Subcutaneous abdominal adipose tissue (tissue), 5 donors: ENCODE measurements around the gene CLSTN2.

Source experiments
- H3K27ac ChIP-seq: one replicate; pipeline ENCODE4 v1.7.0; 2013; ENCODE audit warnings: low read depth, mild to moderate bottlenecking, inconsistent platforms, low read length, moderate library complexity
- H3K27me3 ChIP-seq, 5 donors: one replicate each; pipeline ENCODE4 v1.7.0; 2013; ENCODE audit warnings: low read length in 5 of 5, inconsistent platforms in 1 of 5; ENCODE audit not compliant: control insufficient read depth in 5 of 5, insufficient read depth in 4 of 5
- H3K36me3 ChIP-seq, 5 donors: one replicate each; pipeline ENCODE4 v1.7.0; 2013; ENCODE audit warnings: low read length in 5 of 5; ENCODE audit not compliant: control insufficient read depth in 5 of 5, insufficient read depth in 5 of 5
- H3K4me1 ChIP-seq, 5 donors: one replicate each; pipeline ENCODE4 v1.7.0; 2013; ENCODE audit warnings: low read length in 5 of 5, mild to moderate bottlenecking in 3 of 5, moderate library complexity in 1 of 5; ENCODE audit not compliant: control insufficient read depth in 5 of 5, insufficient read depth in 5 of 5
- H3K4me3 ChIP-seq, 5 donors: one replicate each; pipeline ENCODE4 v1.7.0; 2013; ENCODE audit warnings: low read length in 5 of 5, low read depth in 1 of 5
- H3K9ac ChIP-seq, 5 donors: one replicate each; pipeline ENCODE4 v1.7.0; 2013; ENCODE audit warnings: low read length in 5 of 5, mild to moderate bottlenecking in 4 of 5, moderate library complexity in 3 of 5
- H3K9me3 ChIP-seq, 5 donors: one replicate each; pipeline ENCODE4 v1.7.0; 2013; ENCODE audit warnings: low read length in 5 of 5; ENCODE audit not compliant: control insufficient read depth in 5 of 5
- donor health status: healthy.
- donor health status: healthy.
- donor health status: healthy.
- donor health status: healthy.
- donor health status: healthy.

Gene CLSTN2

DNA sequence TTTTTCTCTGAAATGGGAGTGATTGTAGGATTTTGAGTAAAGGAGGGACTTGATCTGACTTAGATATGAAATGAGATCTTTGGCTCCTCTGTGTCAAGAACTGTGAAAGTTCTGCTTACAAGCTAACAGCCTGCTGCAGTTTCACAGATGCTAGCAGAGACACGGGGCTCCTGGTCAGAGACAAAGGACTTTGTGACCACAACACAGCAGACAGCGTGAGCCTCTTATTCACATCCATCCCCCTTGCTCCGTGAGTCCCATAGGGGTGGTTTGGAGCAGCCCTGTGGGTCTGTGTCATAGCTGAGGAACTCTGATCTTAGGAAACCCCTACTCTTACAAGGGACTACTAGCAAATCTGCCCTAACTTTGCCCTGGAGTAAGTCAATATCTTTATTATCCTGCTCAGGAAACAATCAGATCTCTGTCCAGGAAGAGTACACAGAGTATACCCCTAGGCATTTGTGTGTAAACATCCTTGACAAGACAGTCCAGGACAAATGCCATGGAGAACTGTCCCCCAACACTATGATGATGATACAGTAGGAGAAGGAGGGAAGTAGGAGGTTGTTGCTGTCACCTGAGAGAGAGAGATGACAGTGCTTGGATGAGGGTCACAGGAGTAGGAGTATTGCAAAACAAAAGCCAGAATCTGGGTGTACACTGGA is 80.0 kb downstream of the CLSTN2 start:
- Histone ChIP-seq H3K4me3 (no peak overlapping the region), H3K27me3 (no peaks in the 10 kb centered on the region), H3K27ac (no peak overlapping the region), H3K9ac (no peak overlapping the region), H3K36me3 (peaks cover 0 to 3% (median 0%) of the 10 kb centered on the region in 5 donors), H3K4me1 (peaks cover 0 to 13% (median 5%) of the 10 kb centered on the region in 5 donors), H3K9me3 (no peaks in the 10 kb centered on the region)

DNA sequence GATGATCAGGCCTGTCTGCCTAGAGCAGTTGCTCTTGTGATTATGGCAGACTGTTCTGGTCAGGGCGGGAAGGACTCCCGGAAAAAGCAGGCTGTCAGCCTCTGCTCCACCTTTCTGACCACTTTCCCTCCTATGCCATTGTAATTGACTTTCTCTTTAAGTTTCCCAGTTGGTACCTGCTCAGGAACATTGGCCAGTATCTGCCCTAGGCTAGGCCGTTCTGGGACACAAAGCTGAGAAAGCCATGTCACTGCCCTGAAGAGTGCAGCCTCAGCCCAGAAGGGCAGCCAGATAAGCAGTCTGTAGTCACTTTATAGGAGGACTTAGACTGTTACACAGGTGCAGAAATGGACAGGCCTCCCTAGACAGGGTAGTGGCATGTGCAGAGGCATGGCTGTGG is 80.8 kb downstream of the CLSTN2 start:
- H3K4me3 ChIP-seq: no peak overlapping the region
- no peak overlapping the region for H3K27ac ChIP-seq
- H3K4me1 ChIP-seq: peaks cover 0 to 13% (median 5%) of the 10 kb centered on the region in 5 donors
- no peaks in the 10 kb centered on the region for H3K9me3 ChIP-seq
- H3K27me3 ChIP-seq: no peaks in the 10 kb centered on the region
- peaks cover 0 to 3% (median 0%) of the 10 kb centered on the region in 5 donors for H3K36me3 ChIP-seq
- H3K9ac ChIP-seq: no peak overlapping the region

GRCh38 chr3:140018556-140018955 is 83.6 kb downstream of the CLSTN2 start:
- no peak overlapping the region for H3K9ac ChIP-seq
- no peak overlapping the region for H3K27ac ChIP-seq
- no peak overlapping the region for H3K4me3 ChIP-seq
- peaks cover 11 to 32% (median 23%) of the 10 kb centered on the region in 5 donors for H3K4me1 ChIP-seq
- H3K27me3 ChIP-seq: no peaks in the 10 kb centered on the region
- no peaks in the 10 kb centered on the region for H3K9me3 ChIP-seq
- no peaks in the 10 kb centered on the region for H3K36me3 ChIP-seq

DNA sequence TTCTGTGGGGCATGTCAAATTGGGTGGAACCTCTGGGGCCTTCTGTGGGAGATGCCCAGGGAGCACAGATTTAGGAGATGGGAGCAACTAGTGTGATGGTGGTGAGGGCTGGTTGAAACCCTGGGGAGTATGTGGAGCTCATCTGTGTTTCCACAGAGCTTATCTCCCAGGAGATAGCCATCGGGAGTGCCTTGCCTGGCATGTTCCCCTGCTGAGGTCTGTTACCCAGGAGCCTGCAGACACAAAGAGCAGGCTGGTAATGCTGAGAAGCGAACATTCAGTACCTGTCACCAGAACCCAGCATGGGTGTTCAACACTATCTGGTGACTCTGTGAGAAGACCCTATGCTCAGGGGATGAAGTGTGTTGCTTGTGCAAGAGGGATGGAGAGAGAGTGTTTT is 85.0 kb downstream of the CLSTN2 start:
- Histone ChIP-seq H3K27ac (no peak overlapping the region), H3K36me3 (no peaks in the 10 kb centered on the region), H3K9ac (no peak overlapping the region), H3K9me3 (no peaks in the 10 kb centered on the region), H3K4me1 (peaks cover 11 to 43% (median 31%) of the 10 kb centered on the region in 5 donors), H3K4me3 (no peak overlapping the region), H3K27me3 (no peaks in the 10 kb centered on the region)

- H3K27me3 ChIP-seq: no peaks in the 10 kb centered on the region
- no peaks in the 10 kb centered on the region for H3K36me3 ChIP-seq
- no peak overlapping the region for H3K4me3 ChIP-seq
- no peak overlapping the region for H3K9ac ChIP-seq
- H3K4me1 ChIP-seq: peaks cover 11 to 42% (median 31%) of the 10 kb centered on the region in 5 donors
- H3K9me3 ChIP-seq: no peaks in the 10 kb centered on the region
- H3K27ac ChIP-seq: no peak overlapping the region
These were observed 85.6 kb downstream of the CLSTN2 start for GRCh38 chr3:140020541-140020940.

DNA sequence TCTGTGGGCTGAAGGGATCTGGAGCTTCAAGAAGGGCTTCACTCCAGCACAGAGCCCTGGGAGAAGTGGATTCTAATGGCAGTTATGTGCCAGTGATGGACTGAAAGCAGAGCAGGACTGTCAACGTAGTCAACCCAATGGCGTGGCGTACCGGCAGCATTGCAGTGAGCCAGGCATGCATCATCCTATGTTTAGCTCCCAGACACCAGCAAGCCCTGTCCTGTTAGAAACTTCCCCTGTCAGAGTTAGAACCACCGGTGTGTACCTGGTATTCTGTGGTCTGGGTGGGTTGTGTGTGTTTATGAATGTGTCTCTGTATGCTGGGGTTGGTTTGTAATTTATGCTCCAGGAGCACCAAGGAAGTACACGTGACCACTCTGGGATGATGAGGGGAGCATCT is 86.3 kb downstream of the CLSTN2 start:
- H3K36me3 ChIP-seq: no peaks in the 10 kb centered on the region
- no peaks in the 10 kb centered on the region for H3K27me3 ChIP-seq
- H3K4me3 ChIP-seq: no peak overlapping the region
- no peaks in the 10 kb centered on the region for H3K9me3 ChIP-seq
- no peak overlapping the region for H3K27ac ChIP-seq
- peaks cover 11 to 35% (median 26%) of the 10 kb centered on the region in 5 donors for H3K4me1 ChIP-seq
- no peak overlapping the region for H3K9ac ChIP-seq

GRCh38 chr3:140022066-140022770 is 87.2 kb downstream of the CLSTN2 start:
- Histone ChIP-seq H3K4me3 (peak overlapping the region in 1 of 5 donors; percentile 12), H3K4me1 (peaks cover 11 to 35% (median 26%) of the 10 kb centered on the region in 5 donors), H3K9me3 (no peaks in the 10 kb centered on the region), H3K27me3 (no peaks in the 10 kb centered on the region), H3K36me3 (no peaks in the 10 kb centered on the region), H3K9ac (no peak overlapping the region), H3K27ac (no peak overlapping the region)

GRCh38 chr3:140023616-140024530 is 88.9 kb downstream of the CLSTN2 start:
- Histone ChIP-seq H3K27ac (peak overlapping the region; percentile 38), H3K9ac (peak overlapping the region in 1 of 5 donors; percentile 12)

GRCh38 chr3:140031170-140031569 is 96.2 kb downstream of the CLSTN2 start:
- H3K9me3 ChIP-seq: no peaks in the 10 kb centered on the region
- no peak overlapping the region for H3K27ac ChIP-seq
- H3K36me3 ChIP-seq: no peaks in the 10 kb centered on the region
- H3K27me3 ChIP-seq: no peaks in the 10 kb centered on the region
- peaks cover 0 to 2% (median 0%) of the 10 kb centered on the region in 5 donors for H3K4me1 ChIP-seq
- H3K9ac ChIP-seq: no peak overlapping the region
- no peak overlapping the region for H3K4me3 ChIP-seq

More at GRCh38 chr3:140023616-140024530, 88.9 kb downstream of the CLSTN2 start:
- H3K4me1 ChIP-seq: peaks cover 11 to 35% (median 26%) of the 10 kb centered on the region in 5 donors
- no peaks in the 10 kb centered on the region for H3K36me3 ChIP-seq
- no peak overlapping the region for H3K4me3 ChIP-seq
- H3K9me3 ChIP-seq: no peaks in the 10 kb centered on the region
- H3K27me3 ChIP-seq: no peaks in the 10 kb centered on the region
